Bronchial epithelial cell (primary cell): ENCODE measurements around the gene CAPZA2. TPM values are rescaled to one million over a fixed set of nuclear protein-coding genes. Genes with fewer than 3 reads are reported as not detected.

Experiments
- DNase-seq: peaks from one replicate; pipeline ENCODE4 v3.0.0-alpha.2; 2010; ENCODE audit warnings: low read depth
- FAIRE-seq: peaks from 2 replicates; lab custom pipeline; 2011; peaks lifted over from hg19 to GRCh38; lab: Jason Lieb, UNC
- H3K27me3 ChIP-seq: 2 replicates; pipeline ENCODE4 v1.5.1; 2011; ENCODE audit warnings: low read length; ENCODE audit not compliant: control insufficient read depth, insufficient read depth
- H3K36me3 ChIP-seq: 2 replicates; pipeline ENCODE4 v1.5.1; 2011; ENCODE audit warnings: low read length; ENCODE audit not compliant: control insufficient read depth, insufficient read depth
- H3K4me3 ChIP-seq: 2 replicates; pipeline ENCODE4 v1.5.1; 2011; ENCODE audit warnings: mild to moderate bottlenecking, low read depth, low read length, control low read depth
- total RNA-seq: library from RNA; depleted of rRNA; stranded (reverse); fragments of >200 nt; gene quantifications from 2 replicates; pipeline ENCODE4 v1.2.1, GENCODE V29; 2014
- TF ChIP-seq, protein P1 (sequence below): IDR thresholded peaks from 2 replicates; pipeline ENCODE4 v1.5.1; 2011; ENCODE audit warnings: mild to moderate bottlenecking, moderate library complexity, low read length, control low read depth, inconsistent platforms; ENCODE audit not compliant: insufficient read depth, severe bottlenecking

The CAPZA2 gene
- total RNA-seq, 1 donor from 2014 or later = 88.2 TPM

DNA sequence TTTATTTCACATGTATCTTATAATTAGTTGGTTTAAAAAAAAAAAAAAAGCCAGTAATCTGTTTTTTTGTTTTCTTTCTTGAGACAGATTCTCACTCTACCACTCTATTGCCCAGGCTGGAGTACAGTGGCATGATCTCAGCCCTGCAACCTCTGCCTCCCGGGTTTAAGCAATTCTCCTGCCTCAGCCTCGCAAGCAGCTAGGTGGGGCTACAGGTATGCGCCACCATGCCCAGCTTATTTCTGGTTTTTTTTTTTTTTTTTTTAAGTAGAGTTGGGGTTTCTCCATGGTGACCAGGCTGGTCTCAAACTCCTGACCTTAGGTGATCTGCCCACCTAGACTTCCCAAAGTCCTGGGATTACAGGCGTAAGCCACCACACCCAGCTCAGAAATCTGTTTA, 34.1 kb upstream of the CAPZA2 start:
- no peak for FAIRE-seq
- no peaks in the 10 kb centered on the region for H3K27me3 ChIP-seq

DNA sequence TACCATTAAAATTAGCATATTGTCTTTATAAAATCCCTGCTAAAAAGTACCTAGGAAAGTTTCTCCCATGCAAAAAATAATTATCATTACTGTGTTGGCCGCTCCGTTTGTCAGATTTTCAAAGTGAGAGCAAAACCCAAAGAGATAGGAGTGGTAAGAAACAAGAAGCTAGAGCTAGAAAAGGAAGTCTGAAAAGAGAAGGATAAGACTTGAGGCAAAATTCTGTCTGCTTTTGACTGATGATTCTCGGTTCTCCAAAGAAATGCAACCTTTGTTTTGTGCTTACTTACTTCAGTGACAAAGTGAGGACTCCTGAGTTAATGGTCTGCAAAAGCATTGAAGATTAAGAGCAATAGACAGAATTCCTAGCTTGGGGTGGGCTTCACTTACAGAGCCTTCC, 33.3 kb upstream of the CAPZA2 start:
- Histone ChIP-seq H3K36me3 (no peaks in the 10 kb centered on the region), H3K27me3 (no peaks in the 10 kb centered on the region), H3K4me3 (no peak overlapping the region)
- no peak for FAIRE-seq
- DNase-seq = no peak
- TF ChIP-seq, protein P1, sequence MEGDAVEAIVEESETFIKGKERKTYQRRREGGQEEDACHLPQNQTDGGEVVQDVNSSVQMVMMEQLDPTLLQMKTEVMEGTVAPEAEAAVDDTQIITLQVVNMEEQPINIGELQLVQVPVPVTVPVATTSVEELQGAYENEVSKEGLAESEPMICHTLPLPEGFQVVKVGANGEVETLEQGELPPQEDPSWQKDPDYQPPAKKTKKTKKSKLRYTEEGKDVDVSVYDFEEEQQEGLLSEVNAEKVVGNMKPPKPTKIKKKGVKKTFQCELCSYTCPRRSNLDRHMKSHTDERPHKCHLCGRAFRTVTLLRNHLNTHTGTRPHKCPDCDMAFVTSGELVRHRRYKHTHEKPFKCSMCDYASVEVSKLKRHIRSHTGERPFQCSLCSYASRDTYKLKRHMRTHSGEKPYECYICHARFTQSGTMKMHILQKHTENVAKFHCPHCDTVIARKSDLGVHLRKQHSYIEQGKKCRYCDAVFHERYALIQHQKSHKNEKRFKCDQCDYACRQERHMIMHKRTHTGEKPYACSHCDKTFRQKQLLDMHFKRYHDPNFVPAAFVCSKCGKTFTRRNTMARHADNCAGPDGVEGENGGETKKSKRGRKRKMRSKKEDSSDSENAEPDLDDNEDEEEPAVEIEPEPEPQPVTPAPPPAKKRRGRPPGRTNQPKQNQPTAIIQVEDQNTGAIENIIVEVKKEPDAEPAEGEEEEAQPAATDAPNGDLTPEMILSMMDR = no peak

More for the DNA sequence above, 34.1 kb upstream of the CAPZA2 start:
- no peaks in the 10 kb centered on the region for H3K36me3 ChIP-seq
- H3K4me3 ChIP-seq = no peak overlapping the region
- TF ChIP-seq, protein P1 = no peak
- no peak for DNase-seq

DNA sequence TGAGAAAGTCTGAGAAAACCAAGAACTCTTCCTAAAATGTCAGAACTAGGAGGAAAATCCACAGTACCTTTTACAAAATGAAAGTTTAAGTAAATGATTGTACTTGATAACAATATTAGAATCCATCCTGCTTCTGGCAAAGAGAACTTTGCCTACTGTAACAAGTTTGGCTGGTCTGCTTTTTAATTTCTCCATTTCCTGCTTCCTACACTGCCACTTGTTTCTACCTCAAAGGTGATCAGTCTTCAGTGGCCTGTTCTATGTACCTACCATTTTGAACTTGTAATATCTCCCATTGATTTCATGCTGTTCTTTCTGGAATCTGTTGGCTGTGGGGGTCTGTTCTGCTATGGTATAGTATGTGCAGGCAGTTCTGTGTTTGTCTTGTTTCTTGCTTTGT, 32.9 kb upstream of the CAPZA2 start:
- TF ChIP-seq, protein P1 = no peak
- FAIRE-seq = no peak
- DNase-seq = no peak
- H3K4me3 ChIP-seq = no peak overlapping the region
- H3K36me3 ChIP-seq = no peaks in the 10 kb centered on the region
- no peaks in the 10 kb centered on the region for H3K27me3 ChIP-seq

DNA sequence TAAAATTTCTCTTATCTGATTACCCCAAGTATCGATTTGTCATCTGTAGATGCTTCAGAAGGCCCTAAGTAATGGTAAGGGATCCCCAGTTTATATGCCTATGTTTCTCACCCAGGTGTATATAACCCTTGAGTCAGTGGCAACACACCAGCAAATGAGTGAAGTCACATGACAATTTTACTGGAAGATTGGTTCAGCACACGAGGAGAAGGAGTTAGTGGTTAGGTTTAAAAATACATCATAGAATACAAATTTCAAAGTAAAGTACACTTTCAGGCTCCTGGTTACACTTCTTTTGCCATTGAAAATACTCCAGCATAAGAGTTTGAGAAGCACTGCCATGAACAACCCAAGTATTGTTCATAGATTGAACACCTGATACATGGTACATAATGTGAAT, 29.7 kb upstream of the CAPZA2 start:
- TF ChIP-seq, protein P1 = no peak
- FAIRE-seq = no peak

DNA sequence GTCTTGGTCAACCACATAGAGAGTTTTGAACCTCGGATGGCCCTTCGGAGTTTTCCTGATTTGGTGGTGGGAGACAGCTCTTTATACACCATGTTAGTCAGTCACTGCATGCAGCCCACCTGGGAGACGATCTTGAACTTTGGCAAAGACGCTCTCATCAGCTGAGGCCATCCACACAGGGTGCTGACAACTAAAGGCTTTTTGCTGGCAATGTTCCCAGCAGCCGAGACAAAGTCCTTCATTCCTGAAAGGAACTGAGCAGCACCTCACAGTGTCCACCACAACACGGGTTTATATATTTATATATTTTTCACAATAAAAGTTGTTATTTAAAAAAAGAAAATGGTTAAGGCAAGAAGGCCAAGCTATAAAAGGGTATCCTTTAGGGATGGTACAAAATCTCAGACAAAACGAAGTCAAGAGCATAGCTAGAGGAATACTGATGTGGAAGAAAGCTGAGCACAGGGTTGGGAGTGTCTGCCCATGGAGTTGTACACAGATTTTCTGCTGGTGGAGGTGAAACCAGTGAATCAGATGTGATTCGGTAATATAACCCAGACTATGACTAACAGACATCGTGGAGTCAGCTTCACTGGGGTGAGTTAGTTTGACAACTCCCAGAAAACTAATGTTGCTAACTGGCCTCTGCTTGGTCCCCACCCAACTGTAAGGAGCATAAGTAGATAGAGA, 27.4 kb upstream of the CAPZA2 start:
- Histone ChIP-seq H3K27me3 (no peaks in the 10 kb centered on the region), H3K36me3 (no peaks in the 10 kb centered on the region), H3K4me3 (no peak overlapping the region)
- DNase-seq (peak; percentile 96), FAIRE-seq (no peak)
- TF ChIP-seq, protein P1 = no peak

More for the DNA sequence above, 29.7 kb upstream of the CAPZA2 start:
- H3K36me3 ChIP-seq = no peaks in the 10 kb centered on the region
- no peak overlapping the region for H3K4me3 ChIP-seq
- no peak for DNase-seq
- no peaks in the 10 kb centered on the region for H3K27me3 ChIP-seq

DNA sequence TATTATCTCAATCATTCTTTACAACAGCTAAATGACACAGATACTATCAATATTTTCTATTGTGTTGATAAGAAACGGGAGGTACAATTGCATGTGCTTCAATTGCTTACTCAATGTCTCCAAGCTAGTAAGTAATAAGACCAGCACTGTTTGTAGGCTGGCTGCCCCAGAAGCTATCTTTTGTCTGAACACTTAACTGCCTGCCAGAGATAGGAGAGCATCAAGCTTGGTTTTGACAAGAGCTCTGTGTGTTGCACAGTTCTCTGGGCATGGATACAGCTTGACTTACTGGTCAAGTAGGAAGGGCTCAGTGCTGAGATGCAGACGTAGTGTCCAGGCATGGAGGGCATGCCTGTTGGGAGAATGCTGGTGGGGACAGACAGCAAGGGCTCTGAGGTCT, 26.3 kb upstream of the CAPZA2 start:
- Histone ChIP-seq H3K27me3 (no peaks in the 10 kb centered on the region), H3K4me3 (no peak overlapping the region), H3K36me3 (no peaks in the 10 kb centered on the region)
- no peak for FAIRE-seq
- DNase-seq = no peak
- TF ChIP-seq, protein P1 = no peak
